ENCODE results near the gene CLSTN1.

DNA sequence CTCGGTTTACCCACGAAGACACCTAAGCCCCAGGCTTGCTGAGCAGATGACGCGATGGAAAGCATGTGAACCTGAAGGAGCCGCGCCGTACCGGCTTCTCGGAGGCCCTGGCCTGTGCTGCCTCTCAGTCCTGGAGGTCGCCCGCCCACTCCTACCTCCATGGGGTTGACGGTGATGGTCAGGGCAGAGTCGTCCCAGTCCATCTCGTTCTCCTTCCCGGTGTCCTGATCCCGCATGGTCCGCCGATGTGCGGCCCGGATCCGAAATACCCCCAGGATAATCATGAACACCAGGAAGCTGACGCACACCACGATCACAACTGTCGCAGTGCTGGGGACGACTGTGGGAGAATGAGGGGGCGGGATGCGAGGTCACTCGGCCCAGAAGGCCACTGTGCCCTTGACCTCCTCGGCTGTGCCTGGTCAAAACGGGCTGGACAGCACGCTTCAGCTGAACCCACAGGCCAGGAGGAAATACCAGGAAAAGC, 92.7 kb downstream of the CLSTN1 start:
- TF ChIP-seq, protein P1, sequence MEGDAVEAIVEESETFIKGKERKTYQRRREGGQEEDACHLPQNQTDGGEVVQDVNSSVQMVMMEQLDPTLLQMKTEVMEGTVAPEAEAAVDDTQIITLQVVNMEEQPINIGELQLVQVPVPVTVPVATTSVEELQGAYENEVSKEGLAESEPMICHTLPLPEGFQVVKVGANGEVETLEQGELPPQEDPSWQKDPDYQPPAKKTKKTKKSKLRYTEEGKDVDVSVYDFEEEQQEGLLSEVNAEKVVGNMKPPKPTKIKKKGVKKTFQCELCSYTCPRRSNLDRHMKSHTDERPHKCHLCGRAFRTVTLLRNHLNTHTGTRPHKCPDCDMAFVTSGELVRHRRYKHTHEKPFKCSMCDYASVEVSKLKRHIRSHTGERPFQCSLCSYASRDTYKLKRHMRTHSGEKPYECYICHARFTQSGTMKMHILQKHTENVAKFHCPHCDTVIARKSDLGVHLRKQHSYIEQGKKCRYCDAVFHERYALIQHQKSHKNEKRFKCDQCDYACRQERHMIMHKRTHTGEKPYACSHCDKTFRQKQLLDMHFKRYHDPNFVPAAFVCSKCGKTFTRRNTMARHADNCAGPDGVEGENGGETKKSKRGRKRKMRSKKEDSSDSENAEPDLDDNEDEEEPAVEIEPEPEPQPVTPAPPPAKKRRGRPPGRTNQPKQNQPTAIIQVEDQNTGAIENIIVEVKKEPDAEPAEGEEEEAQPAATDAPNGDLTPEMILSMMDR (IDR thresholded peaks at IDR 0.05), result no peak
- TF ChIP-seq POLR2AphosphoS5 (IDR thresholded peaks at IDR 0.05; ENCODE audit: low read depth, low read length), result no peak
